GM18526 (cell line): ENCODE results near the gene COQ8B.
A peak's percentile ranks its signal among the peaks of the same experiment; 100 is the strongest.

ENCODE experiments used
- POLR2A ChIP-seq: IDR thresholded peaks from 3 replicates; pipeline ENCODE4 v1.6.1; 2011; ENCODE audit not compliant: insufficient read length; ENCODE audit errors: extremely low read depth

The COQ8B gene

GRCh38 chr19:40705950-40706619 is 10.6 kb downstream of the COQ8B start:
- no peak for TF ChIP-seq POLR2A

GRCh38 chr19:40705362-40705651 is 11.4 kb downstream of the COQ8B start:
- no peak for TF ChIP-seq POLR2A

DNA sequence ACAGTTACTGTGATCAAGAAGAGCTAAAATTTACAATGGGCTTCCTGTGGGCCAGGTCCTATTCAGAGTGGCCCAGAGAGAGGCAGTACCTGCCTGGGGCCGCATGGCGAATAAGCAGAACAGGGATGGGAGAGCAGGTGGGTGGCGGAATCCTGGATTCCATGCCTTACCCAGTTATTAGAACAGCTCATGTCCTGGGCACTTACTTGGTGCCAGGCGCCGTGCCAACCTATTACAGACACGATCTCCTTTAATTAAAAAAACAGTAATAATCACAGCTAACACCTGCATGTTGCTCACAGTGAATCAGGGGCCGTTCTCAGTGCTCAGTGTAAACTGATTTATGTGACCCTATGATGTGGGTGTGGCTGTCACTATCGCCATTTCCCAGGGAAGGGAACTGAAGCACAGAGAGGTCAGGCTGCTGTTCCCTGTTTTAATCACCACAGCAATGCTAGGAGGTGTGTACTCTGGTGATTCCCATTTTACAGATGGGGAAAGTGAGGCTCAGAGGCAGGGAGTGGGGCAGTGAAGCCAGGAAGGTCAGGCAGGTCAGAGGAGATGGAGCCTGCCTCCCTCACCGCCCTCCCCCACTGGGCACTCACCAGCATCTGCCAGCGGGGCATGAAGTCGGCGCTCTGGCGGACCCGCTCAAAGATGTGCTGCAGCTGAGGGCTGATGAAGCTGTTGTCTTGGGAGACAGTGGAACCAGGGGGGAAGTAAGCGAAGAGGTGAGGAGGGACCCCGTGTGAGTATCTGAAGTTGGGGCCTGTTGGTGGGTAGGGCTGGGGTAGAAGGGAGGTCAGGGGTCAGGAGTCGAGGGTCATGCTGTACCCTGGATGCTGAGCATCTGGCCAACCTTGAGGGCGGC is 12.0 kb downstream of the COQ8B start:
- TF ChIP-seq POLR2A: no peak

DNA sequence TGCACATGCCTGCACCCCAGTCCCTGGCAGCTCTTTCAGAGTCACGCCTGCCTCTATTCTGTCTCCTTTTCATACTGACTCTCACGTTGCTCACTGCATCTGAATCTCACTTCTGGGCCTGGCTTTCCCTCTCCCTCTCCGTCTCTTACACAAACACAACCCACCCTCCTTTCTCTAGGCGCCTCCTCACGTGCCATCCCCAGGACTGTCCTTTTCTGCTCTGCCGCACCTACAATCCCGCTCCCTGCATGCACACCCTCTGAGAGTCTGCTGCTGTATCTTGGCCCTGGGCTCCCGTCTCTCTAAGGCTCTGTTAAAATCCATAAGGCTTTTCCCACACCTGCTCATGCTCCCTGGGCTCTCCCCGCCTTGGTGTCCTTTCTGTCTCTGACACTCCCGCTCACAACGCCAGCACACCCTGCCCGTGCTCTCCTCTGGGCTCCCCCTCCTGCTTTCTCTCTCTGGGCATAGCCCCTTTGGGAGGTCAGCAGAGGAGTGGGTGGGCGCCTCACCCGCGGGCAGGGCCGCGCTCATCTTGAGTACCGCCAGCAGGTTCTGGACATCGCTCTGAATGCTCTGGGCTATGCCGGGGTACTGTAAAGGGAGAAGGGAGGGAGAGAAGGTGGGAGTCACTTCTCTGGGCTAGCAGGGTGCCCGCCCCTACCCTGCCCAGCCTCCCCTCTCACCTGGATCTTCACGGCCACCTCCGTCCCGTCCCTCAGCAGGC is 13.5 kb downstream of the COQ8B start:
- no peak for TF ChIP-seq POLR2A

DNA sequence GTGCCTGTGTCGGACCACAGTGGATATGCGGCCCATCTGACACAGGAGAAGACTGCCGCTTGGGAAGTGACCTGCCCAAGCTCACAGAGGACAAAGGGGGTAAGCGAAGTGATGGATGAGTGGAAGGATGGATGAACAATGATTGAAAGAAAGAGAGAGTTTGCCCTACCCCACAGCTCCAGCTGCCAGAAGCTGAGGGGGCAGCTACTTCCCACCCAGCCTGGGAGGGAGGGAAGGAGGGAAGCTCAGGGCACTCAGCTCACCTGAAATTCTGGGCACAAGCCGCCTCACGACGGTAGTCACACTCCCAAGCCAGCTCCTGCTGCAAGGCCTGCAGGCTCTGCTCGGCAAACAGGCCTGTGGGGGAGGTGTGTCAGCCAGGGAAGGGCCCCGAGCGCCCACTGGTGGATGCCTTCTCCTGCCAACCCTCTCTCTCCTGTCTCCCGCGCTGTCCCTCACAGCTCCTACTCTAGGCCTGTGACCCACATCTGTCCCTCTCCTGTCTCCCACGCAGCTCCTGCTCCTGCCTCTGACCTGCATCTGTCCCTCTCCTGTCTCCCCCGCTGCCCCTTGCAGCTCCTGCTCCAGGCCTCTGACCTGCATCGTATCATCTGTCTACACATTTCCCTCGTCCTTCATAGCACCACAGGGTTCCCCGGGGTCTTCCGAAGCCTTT is 14.2 kb downstream of the COQ8B start:
- no peak for TF ChIP-seq POLR2A

DNA sequence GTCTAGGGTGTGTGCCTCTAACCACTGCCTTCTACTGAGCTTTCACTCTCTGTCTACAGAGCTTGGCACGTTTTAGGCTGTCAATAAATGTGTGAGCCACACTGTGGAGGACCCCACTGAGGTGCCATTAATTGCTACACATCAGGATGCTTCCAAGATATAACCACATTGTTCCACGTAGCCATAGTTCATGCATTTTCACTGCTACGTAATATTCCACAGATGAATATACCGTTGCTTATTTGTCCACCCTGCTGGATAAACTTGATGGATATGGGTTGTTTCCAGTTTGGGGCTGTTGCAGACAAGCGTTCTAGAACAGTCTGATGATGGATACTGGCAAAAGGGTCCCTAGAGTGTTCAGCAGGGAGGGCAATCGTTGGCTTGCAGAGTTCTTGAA is 14.9 kb downstream of the COQ8B start:
- no peak for TF ChIP-seq POLR2A

GRCh38 chr19:40700083-40700482 is 16.6 kb downstream of the COQ8B start:
- TF ChIP-seq POLR2A: no peak

- no peak for TF ChIP-seq POLR2A
Measured at GRCh38 chr19:40697007-40697406, 19.7 kb downstream of the COQ8B start.

- TF ChIP-seq POLR2A: no peak
Measured at GRCh38 chr19:40695881-40696280, 20.8 kb downstream of the COQ8B start.

GRCh38 chr19:40693896-40694295 is 22.8 kb downstream of the COQ8B start:
- no peak for TF ChIP-seq POLR2A

DNA sequence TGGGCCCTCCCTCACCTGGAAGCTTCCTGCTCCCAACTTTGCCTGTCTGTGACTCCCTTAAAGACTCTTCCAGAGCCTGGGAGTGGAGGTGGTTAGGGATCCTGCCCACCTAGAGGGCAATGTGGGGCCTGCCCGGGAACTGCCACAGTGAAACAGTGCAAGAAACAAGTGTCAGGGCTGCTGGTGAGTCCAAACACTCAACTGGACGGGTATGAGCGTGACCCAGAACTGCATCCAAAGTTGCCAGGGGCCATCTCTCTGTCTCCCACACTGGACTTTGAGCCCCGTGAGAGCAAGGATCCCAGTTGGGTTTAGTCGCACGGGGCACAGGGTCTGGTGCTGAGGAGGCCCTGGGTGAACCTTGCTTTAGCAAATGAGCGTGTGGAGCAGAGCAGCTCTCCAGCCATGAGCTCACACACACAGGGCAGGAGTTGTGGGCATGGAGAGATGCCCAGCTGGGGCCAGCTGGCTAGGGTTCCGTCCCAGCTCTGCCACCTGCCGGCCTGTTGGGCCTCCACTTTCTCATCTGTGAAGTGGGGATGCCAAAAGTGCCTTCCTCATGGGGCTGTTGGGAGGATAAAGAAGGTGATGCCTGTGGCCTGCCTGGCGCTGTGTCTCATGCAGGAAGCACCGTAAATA is 23.4 kb downstream of the COQ8B start:
- no peak for TF ChIP-seq POLR2A

DNA sequence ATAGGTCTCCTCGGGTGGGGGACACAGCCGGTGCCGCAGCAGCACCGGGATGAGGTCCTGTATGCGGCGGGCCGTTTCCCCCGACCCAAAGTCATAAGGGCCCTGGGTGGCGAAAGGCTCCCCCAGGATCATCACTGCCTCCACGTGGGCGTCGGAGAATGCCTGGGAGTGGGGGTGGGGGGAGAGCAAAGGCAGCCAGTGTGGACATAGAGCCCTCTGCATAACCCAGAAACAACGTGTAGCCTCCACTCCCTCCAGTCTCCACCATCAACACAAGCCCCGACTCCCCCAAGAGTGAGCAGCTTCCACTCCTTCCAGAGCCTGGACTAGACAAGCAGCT is 24.5 kb downstream of the COQ8B start:
- no peak for TF ChIP-seq POLR2A

GRCh38 chr19:40691421-40692211 is 25.1 kb downstream of the COQ8B start:
- TF ChIP-seq POLR2A: no peak

DNA sequence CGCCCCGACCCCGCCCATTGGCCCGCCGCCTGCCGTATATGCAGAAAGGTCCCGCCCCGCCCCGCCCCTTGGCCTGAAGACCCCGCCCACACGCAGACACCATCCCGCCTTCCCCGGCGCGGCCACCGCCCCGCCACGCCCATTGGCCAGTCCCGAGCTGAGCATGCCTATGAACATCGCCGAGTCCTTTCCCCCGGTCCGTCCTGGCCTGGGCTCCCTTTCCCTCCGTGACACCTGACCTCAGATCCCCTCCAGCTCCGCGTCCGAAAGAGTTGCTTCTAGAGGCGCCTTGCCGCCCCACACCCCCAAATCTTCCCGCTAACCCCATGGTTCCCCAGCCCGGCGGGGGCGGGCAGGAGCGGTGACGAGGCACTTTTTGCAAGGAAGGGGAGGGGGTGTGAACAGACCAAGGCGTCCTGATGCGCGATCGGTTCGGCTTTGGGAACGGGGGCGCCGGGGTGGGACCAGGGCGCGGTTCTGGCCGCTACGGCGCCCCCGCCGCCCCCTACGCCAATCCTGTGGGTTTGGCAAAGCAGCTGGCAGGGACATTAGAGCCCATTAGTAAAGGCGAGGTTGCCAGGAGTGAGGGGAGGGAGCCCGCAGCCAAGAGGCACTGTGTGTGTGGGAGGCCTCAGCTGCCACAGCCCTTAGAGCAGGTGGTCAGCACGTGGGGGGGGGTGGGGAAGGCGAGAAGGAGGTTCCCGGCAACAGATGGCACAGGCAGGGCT is 25.8 kb downstream of the COQ8B start:
- peak; percentile 57 for TF ChIP-seq POLR2A
